Measurements from ENCODE around the gene SUMF2.
A peak's percentile ranks its signal among the peaks of the same experiment; 100 is the strongest.
"Not testable (repeated sequence)": the region's sequence is repeated elsewhere in the genome, so short reads cannot be mapped to it uniquely, and the experiment has no call there.

The SUMF2 gene

GRCh38 chr7:56063500-56063881 is 595 bp upstream of the SUMF2 start:
- no peak for DNase-seq

GRCh38 chr7:56066376-56066775 is 2.3 kb downstream of the SUMF2 start:
- not testable (repeated sequence) for DNase-seq

DNA sequence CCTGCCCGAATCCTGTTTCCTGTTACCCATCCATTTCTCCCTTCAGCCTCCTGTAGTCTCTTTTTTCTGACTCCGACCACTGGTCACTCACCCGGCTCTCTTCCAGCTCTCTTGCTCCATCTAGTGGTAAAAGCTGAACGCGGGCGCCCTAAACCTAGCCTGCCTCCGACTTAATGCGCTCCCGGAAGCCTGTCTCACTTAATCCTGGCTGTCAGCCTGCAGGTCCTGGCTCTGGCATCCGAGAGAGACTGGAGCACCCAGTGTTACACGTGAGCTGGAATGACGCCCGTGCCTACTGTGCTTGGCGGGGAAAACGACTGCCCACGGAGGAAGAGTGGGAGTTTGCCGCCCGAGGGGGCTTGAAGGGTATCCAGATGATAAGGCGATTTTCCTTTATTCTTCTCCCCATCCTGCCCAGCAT is 10.3 kb downstream of the SUMF2 start:
- DNase-seq: peak; percentile 64

GRCh38 chr7:56077681-56078080 is 13.6 kb downstream of the SUMF2 start:
- no peak for DNase-seq

GRCh38 chr7:56078196-56078595 is 14.1 kb downstream of the SUMF2 start:
- no peak for DNase-seq

DNA sequence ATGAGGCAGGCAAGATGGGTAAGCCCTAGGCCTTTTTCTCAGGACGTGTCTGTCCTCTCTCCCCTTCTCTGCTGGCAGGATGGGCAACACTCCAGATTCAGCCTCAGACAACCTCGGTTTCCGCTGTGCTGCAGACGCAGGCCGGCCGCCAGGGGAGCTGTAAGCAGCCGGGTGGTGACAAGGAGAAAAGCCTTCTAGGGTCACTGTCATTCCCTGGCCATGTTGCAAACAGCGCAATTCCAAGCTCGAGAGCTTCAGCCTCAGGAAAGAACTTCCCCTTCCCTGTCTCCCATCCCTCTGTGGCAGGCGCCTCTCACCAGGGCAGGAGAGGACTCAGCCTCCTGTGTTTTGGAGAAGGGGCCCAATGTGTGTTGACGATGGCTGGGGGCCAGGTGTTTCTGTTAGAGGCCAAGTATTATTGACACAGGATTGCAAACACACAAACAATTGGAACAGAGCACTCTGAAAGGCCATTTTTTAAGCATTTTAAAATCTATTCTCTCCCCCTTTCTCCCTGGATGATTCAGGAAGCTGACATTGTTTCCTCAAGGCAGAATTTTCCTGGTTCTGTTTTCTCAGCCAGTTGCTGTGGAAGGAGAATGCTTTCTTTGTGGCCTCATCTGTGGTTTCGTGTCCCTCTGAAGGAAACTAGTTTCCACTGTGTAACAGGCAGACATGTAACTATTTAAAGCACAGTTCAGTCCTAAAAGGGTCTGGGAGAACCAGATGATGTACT is 15.5 kb downstream of the SUMF2 start:
- DNase-seq: no peak

- DNase-seq: not testable (repeated sequence)
Observed at GRCh38 chr7:56080726-56081435, 16.8 kb downstream of the SUMF2 start.

DNA sequence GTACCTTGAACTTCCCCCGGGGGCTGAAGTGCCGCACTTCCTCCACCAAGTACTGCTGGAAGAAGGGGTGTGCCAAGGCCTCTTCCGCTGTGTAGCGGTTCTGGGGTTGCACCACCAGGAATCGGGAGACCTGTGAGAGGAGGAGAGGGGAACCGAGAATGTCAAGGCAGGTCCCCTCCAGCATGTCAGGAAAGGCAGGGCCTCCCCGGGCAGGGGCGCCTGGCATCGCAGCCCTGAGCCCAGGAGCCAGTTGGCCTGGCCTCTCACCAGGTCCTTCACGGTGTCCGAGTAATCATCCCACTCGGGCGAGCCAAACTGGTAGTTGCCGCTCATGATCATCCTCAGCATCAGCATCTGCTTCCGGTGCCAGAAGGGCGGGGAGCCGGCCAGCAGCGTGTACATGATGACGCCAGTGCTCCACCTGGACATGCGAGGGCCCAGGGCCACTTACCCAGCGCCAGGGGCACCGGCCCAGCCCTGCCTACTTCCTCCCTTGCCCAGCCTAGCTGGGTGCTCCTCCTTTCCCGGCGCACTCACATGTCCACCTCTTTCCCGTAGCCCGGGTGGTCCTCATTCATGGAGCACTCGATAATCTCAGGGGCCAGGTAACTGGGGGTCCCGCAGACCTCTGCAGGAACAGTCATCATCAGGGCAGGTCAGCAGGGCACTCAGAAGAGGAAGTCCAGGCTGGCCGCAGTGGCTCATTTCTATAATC is 17.7 kb downstream of the SUMF2 start:
- no peak for DNase-seq

DNA sequence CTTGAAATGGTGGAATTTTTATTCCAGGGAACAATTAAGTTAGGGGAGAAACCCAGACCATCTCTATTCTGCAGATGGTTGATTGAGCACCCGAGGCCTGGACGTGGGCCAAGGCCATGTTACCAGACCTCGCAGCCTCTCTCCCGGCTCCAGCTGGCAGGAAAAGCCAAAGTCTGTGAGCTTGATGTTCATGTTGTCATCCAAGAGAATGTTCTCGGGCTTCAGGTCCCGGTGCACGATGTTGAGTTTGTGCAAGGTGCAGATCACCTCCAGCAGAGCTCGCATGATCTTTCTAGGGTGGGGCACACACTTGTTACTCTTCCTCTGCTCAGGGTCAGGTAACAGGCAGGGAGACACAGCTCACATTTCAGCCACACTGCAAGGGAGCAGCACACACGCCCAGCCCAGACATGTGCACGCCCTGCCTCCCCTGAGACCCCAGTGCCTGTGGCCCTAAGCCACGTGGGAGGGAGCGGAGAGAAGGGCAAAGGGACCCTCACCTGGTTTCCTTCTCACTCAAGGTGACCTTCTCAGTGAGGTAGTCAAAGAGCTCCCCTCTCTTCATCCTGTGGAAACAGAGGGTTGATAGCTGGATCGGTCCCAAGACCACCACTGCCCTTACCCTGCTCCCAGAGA is 19.2 kb downstream of the SUMF2 start:
- no peak for DNase-seq

- no peak for DNase-seq
Observed at GRCh38 chr7:56086761-56087160, 22.7 kb downstream of the SUMF2 start.

DNA sequence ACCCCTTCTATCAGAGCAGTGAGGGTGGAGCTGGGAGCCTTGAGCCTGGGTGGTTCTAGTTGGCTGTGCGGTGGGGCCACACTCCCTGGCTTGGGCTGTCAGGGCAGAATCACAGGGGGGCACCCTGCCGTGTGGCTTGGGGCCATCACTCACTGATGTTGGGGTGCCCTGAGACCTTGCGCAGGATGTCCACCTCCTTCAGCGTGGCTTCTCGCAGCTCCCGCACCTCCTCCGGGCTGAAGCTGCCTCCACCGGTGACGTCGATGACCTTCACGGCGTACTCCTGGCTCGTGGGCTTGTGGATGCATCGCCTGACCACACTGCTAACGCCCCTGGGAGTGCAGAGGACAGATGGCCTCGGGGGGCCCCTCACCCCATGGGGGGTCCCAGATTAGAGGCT is 23.4 kb downstream of the SUMF2 start:
- DNase-seq: no peak

GRCh38 chr7:56091591-56091990 is 27.5 kb downstream of the SUMF2 start:
- DNase-seq: no peak

DNA sequence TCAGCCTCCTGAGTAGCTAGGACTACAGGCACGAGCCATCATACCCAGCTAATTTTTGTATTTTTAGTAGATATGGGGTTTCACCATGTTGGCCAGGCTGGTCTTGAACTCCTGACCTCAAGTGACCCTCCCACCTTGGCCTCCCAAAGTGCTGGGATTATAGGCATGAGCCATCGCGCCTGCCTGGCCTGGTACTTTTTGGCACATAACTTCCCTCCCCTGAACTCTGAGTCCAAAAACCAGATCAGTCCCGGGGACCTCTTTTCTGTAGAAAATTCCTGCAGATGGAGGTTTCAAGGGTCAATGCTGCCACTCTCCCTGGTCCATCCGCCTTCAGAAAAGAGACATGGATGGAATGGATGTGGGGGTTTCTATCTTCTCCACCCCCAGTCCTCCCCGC is 28.3 kb downstream of the SUMF2 start:
- not testable (repeated sequence) for DNase-seq

- DNase-seq: no peak
Observed at GRCh38 chr7:56092789-56093531, 28.9 kb downstream of the SUMF2 start, which contains the start of gene PHKG1. PHKG1 (minus strand) TSS chr7:56092952; CDS start chr7:56088941, 4,011 bp downstream.

- no peak for DNase-seq
Observed at GRCh38 chr7:56097700-56098099, 33.6 kb downstream of the SUMF2 start.

DNA sequence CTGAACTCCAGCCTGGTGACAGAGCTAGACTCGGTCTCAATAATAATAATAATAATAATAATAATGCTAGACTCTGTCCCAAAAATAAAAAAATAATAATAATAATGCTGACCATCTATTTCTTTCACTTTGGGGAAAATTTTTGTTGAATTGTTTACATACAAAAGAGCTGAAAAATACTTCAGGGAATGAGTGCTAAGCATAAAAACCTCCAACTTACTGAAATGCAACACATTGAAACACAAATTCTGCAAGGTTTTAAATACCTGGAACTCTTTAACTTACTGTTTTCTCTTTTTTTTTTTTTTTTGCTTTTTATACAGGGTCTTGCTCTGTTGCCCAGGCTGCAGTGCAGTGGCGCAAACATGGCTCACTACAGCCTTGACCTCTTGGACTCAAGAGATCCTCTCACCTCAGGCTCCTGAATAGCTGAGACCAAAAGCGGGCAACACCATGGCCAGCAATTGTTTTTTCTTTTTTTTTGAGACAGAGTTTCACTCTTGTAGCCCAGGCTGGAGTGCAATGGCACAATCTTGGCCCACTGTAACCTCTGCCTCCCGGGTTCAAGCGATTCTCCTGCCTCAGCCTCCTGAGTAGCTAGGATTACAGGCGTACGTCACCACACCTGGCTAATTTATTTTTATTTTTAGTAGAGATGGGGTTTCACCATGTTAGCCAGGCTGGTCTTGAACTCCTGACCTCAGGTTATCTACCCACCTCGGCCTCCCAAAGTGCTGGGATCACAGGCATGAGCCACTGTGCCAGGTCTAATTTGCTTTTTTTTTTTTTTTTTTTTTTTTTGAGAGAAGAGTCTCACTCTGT is 34.3 kb downstream of the SUMF2 start:
- DNase-seq: not testable (repeated sequence)

- no peak for DNase-seq
Observed at GRCh38 chr7:56099653-56100052, 35.6 kb downstream of the SUMF2 start.

GRCh38 chr7:56104138-56104537 is 40.1 kb downstream of the SUMF2 start:
- not testable (repeated sequence) for DNase-seq

DNA sequence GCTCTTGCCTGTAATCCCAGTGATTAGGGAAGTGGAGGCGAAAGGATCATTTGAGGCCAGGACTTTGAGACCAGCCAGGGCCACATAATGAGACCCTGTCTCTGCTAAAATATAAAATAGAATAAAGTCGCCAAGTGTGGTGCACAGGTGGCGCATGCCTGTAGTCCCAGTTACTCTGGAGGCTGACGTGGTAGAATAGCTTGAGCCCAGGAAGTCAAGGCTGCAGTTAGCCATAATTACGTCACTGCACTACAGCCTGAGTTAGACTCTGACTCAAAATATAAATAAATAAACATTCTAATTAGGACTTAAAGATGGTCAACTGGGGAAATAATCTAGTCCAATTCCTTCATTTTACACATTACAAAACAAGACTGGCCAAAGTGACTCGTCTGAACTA is 41.4 kb downstream of the SUMF2 start:
- peak; percentile 35 for DNase-seq

- DNase-seq: peak; percentile 97
Observed at GRCh38 chr7:56106108-56107073, 42.3 kb downstream of the SUMF2 start, which contains the start of gene CHCHD2. CHCHD2 (minus strand) TSS chr7:56106476; CDS start chr7:56106413, 63 bp downstream.

Data from CD4-positive, alpha-beta T cell treated with Interleukin-15 for 1 hour (primary cell).